Sigmoid colon (tissue), 4 donors: ENCODE data around the gene AGPAT2.

Experiments used
- CTCF ChIP-seq, 4 experiments: fragments of 450-650 bp in 3 of 4; fragments of 200-600 bp in 1 of 4; IDR thresholded peaks; one replicate each; pipeline ENCODE4 v1.5.1; 2016 to 2019; ENCODE audit warnings: antibody characterized with exemption in 4 of 4, mild to moderate bottlenecking in 3 of 4, moderate library complexity in 2 of 4
- POLR2A ChIP-seq, 2 donors: fragments of 450-650 bp; IDR thresholded peaks; one replicate each; pipeline ENCODE4 v1.6.1; 2016; ENCODE audit warnings: antibody characterized with exemption in 2 of 2, mild to moderate bottlenecking in 2 of 2, moderate library complexity in 2 of 2
- POLR2AphosphoS5 ChIP-seq, 4 donors: sonication (generic); formaldehyde crosslinking; IDR thresholded peaks; one replicate each; pipeline ENCODE4 v1.6.1; 2017; ENCODE audit warnings: antibody characterized with exemption in 4 of 4

DNA sequence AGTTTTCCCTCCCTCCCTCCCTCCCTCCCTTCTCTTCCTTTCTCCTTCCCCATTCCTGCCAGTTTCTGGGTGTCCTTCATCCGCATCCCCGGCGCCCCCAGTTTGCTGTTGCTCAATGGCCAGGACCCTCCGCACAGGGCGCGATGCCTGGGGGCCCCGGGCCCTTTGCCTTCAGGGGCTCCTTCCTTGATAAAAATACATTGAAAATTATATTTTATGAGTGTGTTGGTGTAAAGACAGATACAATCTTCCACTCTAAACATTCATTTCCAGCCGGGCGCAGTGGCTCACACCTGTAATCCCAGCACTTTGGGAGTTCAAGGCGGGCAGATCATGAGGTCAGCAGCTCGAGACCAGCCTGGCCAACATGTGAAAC, 7.6 kb upstream of the AGPAT2 start:
- TF ChIP-seq CTCF (IDR thresholded peaks at IDR 0.05), result no peak
- TF ChIP-seq POLR2A (IDR thresholded peaks at IDR 0.05), result no peak
- no peak for TF ChIP-seq POLR2AphosphoS5 (IDR thresholded peaks at IDR 0.05)
